ENCODE results near the gene CLN3. TPM values are rescaled to one million over a fixed set of nuclear protein-coding genes. Genes with fewer than 3 reads are reported as not detected.

Gene CLN3
- total and polyA plus RNA-seq, 4 experiments from 2014 or later, result 16.8 to 63.6 (median 47.9) TPM

DNA sequence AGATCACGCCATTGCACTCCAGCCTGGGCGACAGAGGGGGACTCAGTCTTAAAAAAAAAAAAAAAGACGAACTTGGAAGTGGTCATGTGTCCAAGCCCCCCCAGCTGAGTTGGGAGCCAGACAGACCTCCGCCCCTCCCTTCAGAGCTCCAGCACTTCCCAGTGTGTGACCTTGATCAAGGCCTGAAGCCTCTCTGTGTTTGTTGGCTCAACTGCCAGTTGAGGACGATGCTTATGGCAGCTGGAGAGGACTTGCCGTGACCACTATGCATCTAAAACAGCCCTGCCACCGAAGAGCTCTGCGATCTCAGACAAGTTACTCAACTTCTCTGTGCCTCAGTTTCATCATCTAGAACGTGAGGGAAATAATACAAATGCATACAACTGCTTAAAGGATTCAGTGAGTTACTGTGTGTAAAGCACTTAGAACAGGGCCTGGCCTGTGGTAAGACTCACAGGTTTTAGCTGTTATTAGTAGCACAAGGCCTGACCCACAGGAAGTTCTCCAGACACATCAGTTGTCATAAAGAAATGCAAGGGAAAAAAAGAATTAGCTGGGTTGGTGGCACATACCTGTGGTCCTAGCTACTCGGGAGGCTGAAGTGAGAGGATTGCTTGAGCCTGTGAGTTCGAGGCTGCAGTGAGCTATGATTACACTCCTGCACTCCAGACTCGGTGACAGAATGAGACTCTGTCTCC lies 21.8 kb upstream of the CLN3 start:
- Histone ChIP-seq H3K27ac (ENCODE audit: low read depth, low read length) (no peak overlapping the region), H3K36me3 (ENCODE audit: insufficient read depth, low read length) (no peaks in the 10 kb centered on the region), H3K27me3 (ENCODE audit: insufficient read depth, low read length) (no peaks in the 10 kb centered on the region), H3K4me3 (ENCODE audit: low read length in 2 of 2) (no peak overlapping the region), H3K4me1 (ENCODE audit: insufficient read depth, low read length) (peaks cover 2% of the 10 kb centered on the region), H3K9me3 (ENCODE audit: control insufficient read depth in 1 of 2, low read length in 2 of 2) (no peaks in the 10 kb centered on the region)
- Mint-ChIP-seq H3K4me3 (no peak overlapping the region), H3K27me3 (no peaks in the 10 kb centered on the region), H3K9me3 (no peaks in the 10 kb centered on the region), H3K4me1 (peaks cover 0 to 6% (median 3%) of the 10 kb centered on the region in 4 donors), H3K27ac (peak overlapping the region in 6 of 7 donors; percentile 1 to 69 (median 46)), H3K36me3 (no peaks in the 10 kb centered on the region)
- intact Hi-C loops (cut with micrococcal nuclease), result no loop called here
- CTCF ChIA-PET (ENCODE audit: partially characterized antibody), result interaction anchor here (1.3 kb wide), 1 partner anchor 21 kb away, joined by 3 read pairs; no protein-coding TSS in a partner anchor
- no peak for DNase-seq
- POLR2A ChIA-PET (ENCODE audit: partially characterized antibody), result interaction anchor here (0.6 to 1.6 kb wide), 4 partner anchors 10 to 21 kb away, joined by 3 to 11 read pairs (median 4); partner anchors contain the start of genes APOBR and CLN3

DNA sequence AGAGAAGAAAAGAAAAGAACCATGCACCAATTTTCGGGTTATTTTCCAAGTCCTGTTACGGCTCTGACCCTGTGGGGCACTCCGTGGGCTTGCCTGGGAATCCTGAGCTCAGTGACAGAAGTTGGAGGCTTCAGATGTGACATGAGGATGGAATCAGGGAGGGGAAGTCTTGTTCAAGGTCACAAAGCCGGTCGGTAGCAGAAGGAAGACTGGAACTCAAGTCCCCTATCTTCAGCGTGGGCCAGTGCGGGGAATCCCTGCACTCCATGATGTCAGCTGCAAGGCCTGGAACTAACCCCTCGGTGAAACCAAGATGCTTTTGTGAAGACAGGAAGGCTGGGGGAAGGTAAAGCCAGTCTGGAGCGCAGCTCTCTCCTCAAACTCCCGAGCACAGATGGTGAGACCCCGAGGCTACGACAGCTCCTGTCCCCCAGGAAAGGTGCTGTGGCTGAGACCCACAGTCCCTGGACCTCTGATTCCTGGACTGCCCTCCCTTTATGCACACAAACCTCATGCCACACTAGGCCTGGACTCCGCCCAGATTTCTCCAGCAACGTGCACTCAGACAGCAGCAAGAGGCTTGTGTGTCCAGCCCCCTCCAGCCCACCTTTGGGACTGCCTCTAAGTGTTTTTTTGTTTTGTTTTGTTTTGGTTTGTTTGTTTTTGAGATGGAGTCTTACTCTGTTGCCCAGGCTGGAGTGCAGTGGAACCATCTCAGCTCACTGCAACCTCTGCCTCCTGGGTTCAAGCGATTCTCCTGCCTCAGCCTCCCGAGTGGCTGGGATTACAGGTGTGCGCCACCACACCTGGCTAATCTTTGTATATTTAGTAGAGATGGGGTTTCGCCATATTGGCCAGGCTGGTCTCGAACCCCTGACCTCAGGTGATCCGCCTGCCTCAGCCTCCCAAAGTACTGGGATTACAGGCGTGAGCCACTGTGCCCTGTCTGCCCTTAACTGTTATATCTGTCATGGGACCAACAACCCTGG lies 20.2 kb upstream of the CLN3 start:
- ChIA-PET POLR2A (ENCODE audit: partially characterized antibody) (no interaction called here), CTCF (ENCODE audit: partially characterized antibody) (interaction anchor here (0.9 kb wide), 1 partner anchor 22 kb away, joined by 3 read pairs; no protein-coding TSS in a partner anchor)
- no peaks in the 10 kb centered on the region for H3K27me3 Mint-ChIP-seq
- intact Hi-C loops (cut with micrococcal nuclease), result no loop called here
- H3K4me3 Mint-ChIP-seq, result no peak overlapping the region
- H3K9me3 Mint-ChIP-seq, result peaks cover 0 to 2% (median 0%) of the 10 kb centered on the region in 8 donors
- no peak overlapping the region for H3K27ac Mint-ChIP-seq
- DNase-seq, result no peak
- Histone ChIP-seq H3K36me3 (ENCODE audit: insufficient read depth, low read length) (no peaks in the 10 kb centered on the region), H3K4me3 (ENCODE audit: low read length in 2 of 2) (no peak overlapping the region), H3K9me3 (ENCODE audit: control insufficient read depth in 1 of 2, low read length in 2 of 2) (no peaks in the 10 kb centered on the region), H3K27me3 (ENCODE audit: insufficient read depth, low read length) (no peaks in the 10 kb centered on the region), H3K27ac (ENCODE audit: low read depth, low read length) (no peak overlapping the region), H3K4me1 (ENCODE audit: insufficient read depth, low read length) (peaks cover 17% of the 10 kb centered on the region)
- peaks cover 4 to 19% (median 13%) of the 10 kb centered on the region in 4 donors for H3K4me1 Mint-ChIP-seq
- H3K36me3 Mint-ChIP-seq, result no peaks in the 10 kb centered on the region

DNA sequence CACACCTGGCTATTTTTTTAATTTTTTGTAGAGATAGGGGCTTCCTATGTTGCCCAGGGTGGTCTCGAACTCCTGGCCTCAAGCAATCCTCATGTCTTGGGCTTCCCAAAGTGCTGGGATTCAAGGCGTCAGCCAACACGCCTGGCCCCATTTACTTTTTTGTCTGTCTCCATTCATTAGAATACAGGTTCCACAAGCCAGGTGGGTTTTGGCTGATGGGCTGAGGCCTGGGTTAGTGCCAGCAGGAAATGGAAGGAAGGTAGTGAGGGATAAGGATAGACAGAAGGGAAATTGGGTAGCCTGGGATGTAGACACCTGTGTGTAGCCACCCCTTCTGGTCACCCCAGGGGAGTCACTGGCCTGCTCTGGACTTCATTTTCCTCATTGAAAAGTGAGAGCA lies 19.2 kb upstream of the CLN3 start:
- Histone ChIP-seq H3K4me3 (ENCODE audit: low read length in 2 of 2) (no peak overlapping the region), H3K27me3 (ENCODE audit: insufficient read depth, low read length) (no peaks in the 10 kb centered on the region), H3K9me3 (ENCODE audit: control insufficient read depth in 1 of 2, low read length in 2 of 2) (no peaks in the 10 kb centered on the region), H3K4me1 (ENCODE audit: insufficient read depth, low read length) (peaks cover 18% of the 10 kb centered on the region), H3K27ac (ENCODE audit: low read depth, low read length) (no peak overlapping the region), H3K36me3 (ENCODE audit: insufficient read depth, low read length) (no peaks in the 10 kb centered on the region)
- POLR2A ChIA-PET (ENCODE audit: partially characterized antibody), result interaction anchor here (0.6 to 1.1 kb wide), 2 partner anchors 17 to 1652 kb away, joined by 3 to 4 read pairs; partner anchors contain the start of gene APOBR
- no peak for DNase-seq
- H3K9me3 Mint-ChIP-seq, result peaks cover 0 to 2% (median 0%) of the 10 kb centered on the region in 8 donors
- intact Hi-C loops (cut with micrococcal nuclease), result no loop called here
- CTCF ChIA-PET (ENCODE audit: partially characterized antibody), result no interaction called here
- no peaks in the 10 kb centered on the region for H3K27me3 Mint-ChIP-seq
- no peak overlapping the region for H3K27ac Mint-ChIP-seq
- peaks cover 7 to 21% (median 13%) of the 10 kb centered on the region in 4 donors for H3K4me1 Mint-ChIP-seq
- H3K36me3 Mint-ChIP-seq, result no peaks in the 10 kb centered on the region
- no peak overlapping the region for H3K4me3 Mint-ChIP-seq

DNA sequence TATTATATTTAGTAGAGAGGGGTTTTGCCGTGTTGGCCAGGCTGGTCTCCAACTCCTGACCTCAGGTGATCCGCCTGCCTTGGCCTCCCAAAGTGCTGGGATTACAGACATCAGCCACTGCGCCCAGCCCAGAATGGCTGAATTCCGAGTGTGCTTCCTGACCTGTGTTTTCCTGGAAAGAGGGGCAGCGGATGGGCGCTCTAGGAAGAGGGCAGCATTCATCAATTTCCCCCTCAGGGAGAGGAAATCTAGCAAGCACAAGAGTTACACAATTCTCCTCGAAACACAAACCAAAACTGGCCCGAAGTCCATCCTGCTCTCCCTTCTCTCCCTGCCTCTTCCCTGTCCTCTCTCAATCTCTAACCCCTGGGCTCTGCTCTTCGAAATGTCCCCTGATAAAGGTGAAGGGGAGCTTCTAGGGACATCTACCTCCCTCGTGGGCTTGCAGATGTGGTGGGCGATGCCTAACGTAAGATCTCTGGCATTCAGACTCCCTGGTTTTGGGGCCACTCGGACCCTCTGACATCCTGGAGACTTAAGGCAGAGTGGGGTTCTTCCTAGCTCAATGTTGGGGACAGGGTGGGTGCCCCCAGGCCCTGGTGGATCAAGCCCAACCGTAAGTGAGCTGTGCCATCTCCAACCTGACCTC lies 13.7 kb upstream of the CLN3 start:
- Mint-ChIP-seq H3K27me3 (no peaks in the 10 kb centered on the region), H3K27ac (peak overlapping the region in 3 of 7 donors; percentile 22 to 80 (median 25)), H3K9me3 (peaks cover 0 to 2% (median 0%) of the 10 kb centered on the region in 8 donors), H3K4me1 (peaks cover 7 to 17% (median 11%) of the 10 kb centered on the region in 4 donors), H3K4me3 (no peak overlapping the region), H3K36me3 (no peaks in the 10 kb centered on the region)
- intact Hi-C loops (cut with micrococcal nuclease), result no loop called here
- H3K27me3 ChIP-seq (ENCODE audit: insufficient read depth, low read length), result no peaks in the 10 kb centered on the region
- H3K4me1 ChIP-seq (ENCODE audit: insufficient read depth, low read length), result peaks cover 15% of the 10 kb centered on the region
- POLR2A ChIA-PET (ENCODE audit: partially characterized antibody), result interaction anchor here (0.8 kb wide), 1 partner anchor 29 kb away, joined by 4 read pairs; no protein-coding TSS in a partner anchor
- CTCF ChIA-PET (ENCODE audit: partially characterized antibody), result no interaction called here
- H3K4me3 ChIP-seq (ENCODE audit: low read length in 2 of 2), result no peak overlapping the region
- DNase-seq, result no peak
- no peaks in the 10 kb centered on the region for H3K36me3 ChIP-seq (ENCODE audit: insufficient read depth, low read length)
- no peaks in the 10 kb centered on the region for H3K9me3 ChIP-seq (ENCODE audit: control insufficient read depth in 1 of 2, low read length in 2 of 2)
- H3K27ac ChIP-seq (ENCODE audit: low read depth, low read length), result no peak overlapping the region

DNA sequence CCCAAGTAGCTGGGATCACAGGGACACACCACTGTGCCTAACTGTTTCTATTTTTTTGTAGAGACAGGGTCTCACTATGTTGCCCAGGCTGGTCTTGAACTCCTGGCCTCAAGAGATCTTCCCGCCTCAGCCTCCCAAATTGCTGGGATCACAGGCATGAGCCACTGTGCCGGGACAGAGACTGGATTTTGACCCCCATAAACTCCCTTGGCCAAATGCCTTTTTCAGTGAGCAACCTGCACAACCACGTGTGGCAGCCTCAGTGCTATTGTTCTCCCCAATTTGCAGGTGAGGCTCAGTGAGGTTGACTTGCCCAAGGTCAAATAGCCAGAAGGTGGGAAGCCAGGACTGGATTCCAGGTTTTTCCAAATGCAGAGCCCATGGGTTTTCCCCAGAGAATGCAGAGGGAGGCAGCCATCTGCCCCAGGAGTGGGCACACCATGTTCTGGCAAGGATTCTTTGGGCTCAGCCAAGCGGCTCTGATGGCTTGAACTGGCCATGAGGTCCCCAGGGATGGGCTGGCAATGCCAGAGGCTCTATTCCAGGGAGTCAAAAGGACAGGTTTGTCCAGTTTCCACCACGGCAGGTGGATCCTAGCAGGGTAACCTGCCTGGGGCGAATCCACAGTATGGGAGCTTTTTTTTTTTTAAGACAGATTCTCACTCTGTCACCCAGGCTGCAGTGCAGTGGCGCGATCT lies 13.0 kb upstream of the CLN3 start:
- Mint-ChIP-seq H3K27ac (no peak overlapping the region), H3K27me3 (no peaks in the 10 kb centered on the region), H3K9me3 (peaks cover 0 to 2% (median 0%) of the 10 kb centered on the region in 8 donors), H3K4me1 (peaks cover 8 to 20% (median 11%) of the 10 kb centered on the region in 4 donors), H3K4me3 (no peak overlapping the region), H3K36me3 (peaks cover 0 to 3% of the 10 kb centered on the region in 2 donors)
- Histone ChIP-seq H3K36me3 (ENCODE audit: insufficient read depth, low read length) (no peaks in the 10 kb centered on the region), H3K4me3 (ENCODE audit: low read length in 2 of 2) (no peak overlapping the region), H3K27ac (ENCODE audit: low read depth, low read length) (no peak overlapping the region), H3K4me1 (ENCODE audit: insufficient read depth, low read length) (peaks cover 15% of the 10 kb centered on the region), H3K27me3 (ENCODE audit: insufficient read depth, low read length) (no peaks in the 10 kb centered on the region), H3K9me3 (ENCODE audit: control insufficient read depth in 1 of 2, low read length in 2 of 2) (no peaks in the 10 kb centered on the region)
- DNase-seq, result no peak
- ChIA-PET CTCF (ENCODE audit: partially characterized antibody) (no interaction called here), POLR2A (ENCODE audit: partially characterized antibody) (interaction anchor here (2.6 kb wide), 1 partner anchor 11 kb away, joined by 17 read pairs; the partner anchor contains the start of gene APOBR)
- intact Hi-C loops (cut with micrococcal nuclease), result no loop called here

DNA sequence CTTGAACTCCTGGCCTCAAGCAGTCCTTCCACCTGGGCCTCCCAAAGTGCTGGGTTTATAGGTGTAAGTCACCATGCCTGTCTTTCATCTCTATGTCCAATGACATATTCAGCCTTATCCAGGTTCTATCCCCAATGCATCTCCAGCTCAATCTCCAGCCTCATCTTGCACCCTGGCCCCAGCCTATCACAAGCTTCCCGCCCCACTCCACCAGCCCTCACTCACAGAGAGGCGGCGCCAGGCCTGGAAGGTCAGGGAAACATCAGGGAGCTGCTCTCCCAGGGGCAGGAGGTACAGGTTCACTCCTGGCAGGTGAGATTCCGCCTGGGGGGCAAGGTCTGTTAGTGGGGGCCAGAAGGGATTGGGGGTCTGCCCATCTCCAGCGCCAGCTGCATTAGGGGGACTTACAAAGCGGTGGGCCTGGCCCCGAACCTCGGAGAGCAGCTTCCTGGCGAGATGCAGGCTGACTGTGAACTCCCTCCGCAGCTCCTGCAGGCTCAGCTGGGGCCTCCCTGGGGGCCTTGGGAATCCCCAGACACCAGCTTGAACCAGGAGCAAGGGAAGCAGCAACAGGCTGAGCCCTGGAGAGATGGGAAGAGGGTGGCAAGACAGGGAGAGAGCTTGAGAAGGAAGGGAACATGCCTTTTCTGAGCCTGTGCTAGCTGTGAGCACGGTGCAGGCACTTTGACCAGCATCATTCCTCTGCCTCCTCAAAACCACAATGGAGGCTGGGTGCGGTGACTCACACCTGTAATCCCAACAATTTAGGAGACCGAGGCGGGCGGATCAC lies 11.8 kb upstream of the CLN3 start:
- no peak overlapping the region for H3K4me3 Mint-ChIP-seq
- no peaks in the 10 kb centered on the region for H3K27me3 Mint-ChIP-seq
- Histone ChIP-seq H3K9me3 (ENCODE audit: control insufficient read depth in 1 of 2, low read length in 2 of 2) (no peaks in the 10 kb centered on the region), H3K4me3 (ENCODE audit: low read length in 2 of 2) (no peak overlapping the region), H3K27me3 (ENCODE audit: insufficient read depth, low read length) (no peaks in the 10 kb centered on the region), H3K27ac (ENCODE audit: low read depth, low read length) (no peak overlapping the region), H3K36me3 (ENCODE audit: insufficient read depth, low read length) (no peaks in the 10 kb centered on the region), H3K4me1 (ENCODE audit: insufficient read depth, low read length) (peaks cover 15% of the 10 kb centered on the region)
- H3K27ac Mint-ChIP-seq, result peak overlapping the region in 4 of 7 donors; percentile 22 to 70 (median 67)
- peaks cover 0 to 4% of the 10 kb centered on the region in 2 donors for H3K36me3 Mint-ChIP-seq
- POLR2A ChIA-PET (ENCODE audit: partially characterized antibody), result interaction anchor here (1.7 to 2.6 kb wide), 3 partner anchors 9 to 31 kb away, joined by 4 to 17 read pairs (median 12); partner anchors contain the start of gene APOBR
- DNase-seq, result no peak
- intact Hi-C loops (cut with micrococcal nuclease), result no loop called here
- H3K9me3 Mint-ChIP-seq, result peaks cover 0 to 2% (median 0%) of the 10 kb centered on the region in 8 donors
- peaks cover 11 to 20% (median 12%) of the 10 kb centered on the region in 4 donors for H3K4me1 Mint-ChIP-seq
- CTCF ChIA-PET (ENCODE audit: partially characterized antibody), result interaction anchor here (1.4 kb wide), 1 partner anchor 12 kb away, joined by 4 read pairs; no protein-coding TSS in a partner anchor

Data from CD4-positive, alpha-beta memory T cell (primary cell).